Endothelial cell (in vitro differentiated cells): ENCODE measurements around the gene LRFN4. TPM values are rescaled to one million over a fixed set of nuclear protein-coding genes. Genes with fewer than 3 reads are reported as not detected.

ENCODE experiments used
- DNase-seq: peaks from one replicate; pipeline ENCODE4 v3.0.0; 2021; ENCODE audit warnings: low spot score
- H3K27ac Mint-ChIP-seq: one replicate; pipeline ENCODE4 v1.8.0; 2021; ENCODE audit warnings: mixed read lengths, inconsistent platforms; ENCODE audit not compliant: unreplicated experiment
- H3K27me3 Mint-ChIP-seq: one replicate; pipeline ENCODE4 v1.8.0; 2021; ENCODE audit warnings: mild to moderate bottlenecking, moderate library complexity, mixed read lengths, inconsistent platforms; ENCODE audit not compliant: unreplicated experiment
- H3K36me3 Mint-ChIP-seq: one replicate; pipeline ENCODE4 v1.8.0; 2021; ENCODE audit warnings: mild to moderate bottlenecking, low read depth, mixed read lengths, inconsistent platforms; ENCODE audit not compliant: unreplicated experiment
- H3K4me1 Mint-ChIP-seq: one replicate; pipeline ENCODE4 v1.8.0; 2021; ENCODE audit warnings: mild to moderate bottlenecking, mixed read lengths, inconsistent platforms; ENCODE audit not compliant: unreplicated experiment
- H3K4me3 Mint-ChIP-seq: one replicate; pipeline ENCODE4 v1.8.0; 2021; ENCODE audit warnings: mild to moderate bottlenecking, mixed read lengths, inconsistent platforms; ENCODE audit not compliant: unreplicated experiment
- H3K9me3 Mint-ChIP-seq: one replicate; pipeline ENCODE4 v1.8.0; 2021; ENCODE audit warnings: mixed read lengths, inconsistent platforms; ENCODE audit not compliant: unreplicated experiment
- CTCF ChIP-seq: fragments of 200-600 bp; sonication (generic); IDR thresholded peaks from one replicate; pipeline ENCODE4 v1.5.0; 2021; ENCODE audit warnings: antibody characterized with exemption; ENCODE audit not compliant: unreplicated experiment
- total RNA-seq: library from RNA; stranded (reverse); fragmentation: NEBNext Ultra II Directional; extraction: Animal tissue kit (Norgen Biotek cat#: 25700); gene quantifications from one replicate; pipeline ENCODE4 v1.2.1, GENCODE V29; 2021; ENCODE audit not compliant: unreplicated experiment

Gene LRFN4
- total RNA-seq, 1 donor from 2014 or later, result 21.4 TPM

- Mint-ChIP-seq H3K36me3 (no peaks in the 10 kb centered on the region), H3K4me1 (peaks cover 7% of the 10 kb centered on the region), H3K27ac (peak overlapping the region; percentile 46), H3K4me3 (no peak overlapping the region), H3K27me3 (no peaks in the 10 kb centered on the region), H3K9me3 (no peaks in the 10 kb centered on the region)
- no peak for DNase-seq
- TF ChIP-seq CTCF, result no peak
Observed at GRCh38 chr11:66891851-66892660, 35.2 kb downstream of the LRFN4 start.

- DNase-seq, result no peak
- H3K4me1 Mint-ChIP-seq, result peaks cover 7% of the 10 kb centered on the region
- H3K9me3 Mint-ChIP-seq, result no peaks in the 10 kb centered on the region
- H3K4me3 Mint-ChIP-seq, result no peak overlapping the region
- H3K27me3 Mint-ChIP-seq, result no peaks in the 10 kb centered on the region
- no peak for TF ChIP-seq CTCF
- no peaks in the 10 kb centered on the region for H3K36me3 Mint-ChIP-seq
- H3K27ac Mint-ChIP-seq, result no peak overlapping the region
Observed at GRCh38 chr11:66892911-66893310, 36.0 kb downstream of the LRFN4 start.

GRCh38 chr11:66894141-66894540 is 37.3 kb downstream of the LRFN4 start:
- Mint-ChIP-seq H3K9me3 (no peaks in the 10 kb centered on the region), H3K36me3 (no peaks in the 10 kb centered on the region), H3K27me3 (no peaks in the 10 kb centered on the region), H3K4me1 (peaks cover 7% of the 10 kb centered on the region), H3K4me3 (no peak overlapping the region), H3K27ac (no peak overlapping the region)
- no peak for DNase-seq
- TF ChIP-seq CTCF, result no peak

- no peak overlapping the region for H3K27ac Mint-ChIP-seq
- H3K4me1 Mint-ChIP-seq, result peaks cover 4% of the 10 kb centered on the region
- H3K4me3 Mint-ChIP-seq, result no peak overlapping the region
- no peak for DNase-seq
- peaks cover 2% of the 10 kb centered on the region for H3K27me3 Mint-ChIP-seq
- H3K9me3 Mint-ChIP-seq, result no peaks in the 10 kb centered on the region
- no peaks in the 10 kb centered on the region for H3K36me3 Mint-ChIP-seq
- no peak for TF ChIP-seq CTCF
Observed at GRCh38 chr11:66901964-66902390, 45.1 kb downstream of the LRFN4 start.

- H3K27ac Mint-ChIP-seq, result no peak overlapping the region
- no peak for TF ChIP-seq CTCF
- H3K9me3 Mint-ChIP-seq, result no peaks in the 10 kb centered on the region
- no peaks in the 10 kb centered on the region for H3K36me3 Mint-ChIP-seq
- no peak overlapping the region for H3K4me3 Mint-ChIP-seq
- H3K4me1 Mint-ChIP-seq, result peaks cover 4% of the 10 kb centered on the region
- H3K27me3 Mint-ChIP-seq, result peaks cover 2% of the 10 kb centered on the region
- no peak for DNase-seq
Observed at GRCh38 chr11:66902486-66903177, 45.8 kb downstream of the LRFN4 start.
